Ovary (tissue), 3 donors: ENCODE data around the gene SOCS3.

ENCODE experiments used
- POLR2A ChIP-seq: fragments of 450-650 bp; IDR thresholded peaks from one replicate; pipeline ENCODE4 v1.6.1; 2017; ENCODE audit warnings: antibody characterized with exemption, mild to moderate bottlenecking, moderate library complexity
- TF ChIP-seq, protein P1 (sequence below), 3 donors: fragments of 450-650 bp in 2 of 3; fragments of 200-600 bp in 1 of 3; IDR thresholded peaks; one replicate each; pipeline versions ENCODE4 v1.5.1 to v1.8.0; 2016 to 2022; ENCODE audit warnings: antibody characterized with exemption in 3 of 3, mild to moderate bottlenecking in 1 of 3
- donor health status: DM: no; HTN: no; CAD: no.

DNA sequence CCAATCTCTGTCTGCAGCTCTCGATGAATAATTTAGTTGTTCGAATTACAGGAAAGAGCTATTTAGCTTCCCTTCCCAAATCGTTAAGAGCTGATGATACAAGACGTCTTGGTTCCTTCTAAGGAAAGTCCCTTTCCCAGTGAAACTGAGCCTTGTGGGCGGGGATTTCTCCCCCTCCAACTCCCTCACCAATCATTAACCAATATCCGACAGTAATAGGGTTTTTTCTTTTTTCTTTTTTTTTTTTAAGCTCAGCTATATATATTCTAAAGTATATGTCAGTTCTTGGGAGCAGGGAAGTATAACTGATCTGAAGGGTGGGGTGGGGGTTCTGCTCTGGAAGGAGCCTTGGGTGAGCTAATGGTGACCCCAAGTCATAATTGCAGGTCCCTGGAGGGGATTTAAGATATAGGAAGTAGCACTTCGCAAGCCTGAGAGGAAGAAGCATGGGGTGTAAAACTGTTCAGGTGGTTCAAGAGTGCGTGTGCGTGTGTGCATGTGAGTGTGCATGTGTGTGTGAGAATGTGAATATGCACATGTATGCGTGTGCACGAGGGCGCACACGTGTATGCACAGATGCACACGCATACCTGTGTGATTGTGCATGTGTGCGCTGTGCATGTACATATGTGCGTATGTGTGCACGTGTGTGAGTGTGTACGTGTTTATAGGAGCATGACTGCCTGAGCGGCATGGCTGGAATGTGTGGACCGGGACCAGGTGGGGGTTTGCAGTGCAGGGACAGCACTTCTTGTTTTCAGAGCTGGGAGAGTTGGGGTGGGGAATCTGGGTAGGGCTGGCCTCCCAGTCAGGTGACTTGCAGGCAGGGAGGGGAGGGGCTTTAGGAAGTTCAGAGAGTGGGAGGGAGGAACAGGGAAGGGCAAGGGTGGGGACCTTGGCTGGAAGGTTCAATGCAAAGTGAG is 42.7 kb downstream of the SOCS3 start:
- TF ChIP-seq POLR2A: no peak
- TF ChIP-seq, protein P1, sequence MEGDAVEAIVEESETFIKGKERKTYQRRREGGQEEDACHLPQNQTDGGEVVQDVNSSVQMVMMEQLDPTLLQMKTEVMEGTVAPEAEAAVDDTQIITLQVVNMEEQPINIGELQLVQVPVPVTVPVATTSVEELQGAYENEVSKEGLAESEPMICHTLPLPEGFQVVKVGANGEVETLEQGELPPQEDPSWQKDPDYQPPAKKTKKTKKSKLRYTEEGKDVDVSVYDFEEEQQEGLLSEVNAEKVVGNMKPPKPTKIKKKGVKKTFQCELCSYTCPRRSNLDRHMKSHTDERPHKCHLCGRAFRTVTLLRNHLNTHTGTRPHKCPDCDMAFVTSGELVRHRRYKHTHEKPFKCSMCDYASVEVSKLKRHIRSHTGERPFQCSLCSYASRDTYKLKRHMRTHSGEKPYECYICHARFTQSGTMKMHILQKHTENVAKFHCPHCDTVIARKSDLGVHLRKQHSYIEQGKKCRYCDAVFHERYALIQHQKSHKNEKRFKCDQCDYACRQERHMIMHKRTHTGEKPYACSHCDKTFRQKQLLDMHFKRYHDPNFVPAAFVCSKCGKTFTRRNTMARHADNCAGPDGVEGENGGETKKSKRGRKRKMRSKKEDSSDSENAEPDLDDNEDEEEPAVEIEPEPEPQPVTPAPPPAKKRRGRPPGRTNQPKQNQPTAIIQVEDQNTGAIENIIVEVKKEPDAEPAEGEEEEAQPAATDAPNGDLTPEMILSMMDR (IDR thresholded peaks at IDR 0.05): no peak
